GM19324 (cell line): ENCODE results near the gene EHF.

Source experiments
- ATAC-seq: cut with Tn5 transposase; IDR thresholded peaks from one replicate; pipeline ENCODE4 v1.9.1; 2021; ENCODE audit warnings: mild to moderate bottlenecking, moderate library complexity; ENCODE audit not compliant: unreplicated experiment, low FRiP score

Gene EHF

GRCh38 chr11:34707462-34707840 is 86.6 kb downstream of the EHF start:
- no peak for ATAC-seq
